ENCODE measurements around the gene SLC37A2. TPM values are rescaled to one million over a fixed set of nuclear protein-coding genes. Genes with fewer than 3 reads are reported as not detected.

Gene SLC37A2
- total and polyA plus RNA-seq, 8 donors = 2.2 to 42.5 (median 3.2) TPM

DNA sequence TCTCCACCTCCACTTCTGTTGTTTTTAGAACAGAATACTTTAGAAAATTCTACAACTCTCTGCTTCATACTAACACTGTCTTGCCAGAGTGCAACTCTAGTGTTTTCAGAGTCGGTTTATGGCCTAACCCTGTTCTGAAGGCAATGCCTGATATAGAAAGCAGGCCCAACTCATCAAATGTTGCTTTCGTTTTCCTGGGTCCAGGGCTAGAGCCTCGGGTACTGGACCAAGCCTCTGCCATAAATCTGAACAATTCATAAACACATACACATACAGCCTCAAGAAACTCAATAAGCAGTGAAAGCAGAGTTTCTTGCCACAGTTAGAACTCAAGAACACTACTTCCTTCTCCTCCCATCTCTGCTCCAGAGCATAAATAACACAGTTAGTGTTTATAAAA is 38.5 kb downstream of the SLC37A2 start:
- peaks cover 0 to 47% of the 10 kb centered on the region in 2 donors for H3K36me3 ChIP-seq
- no peak for ATAC-seq
- intact Hi-C loops (cut with DNase I) = no loop called here
- DNase-seq = no peak
- H3K4me3 ChIP-seq = no peak overlapping the region
- H3K27ac ChIP-seq = no peak overlapping the region
- TF ChIP-seq, protein P1, sequence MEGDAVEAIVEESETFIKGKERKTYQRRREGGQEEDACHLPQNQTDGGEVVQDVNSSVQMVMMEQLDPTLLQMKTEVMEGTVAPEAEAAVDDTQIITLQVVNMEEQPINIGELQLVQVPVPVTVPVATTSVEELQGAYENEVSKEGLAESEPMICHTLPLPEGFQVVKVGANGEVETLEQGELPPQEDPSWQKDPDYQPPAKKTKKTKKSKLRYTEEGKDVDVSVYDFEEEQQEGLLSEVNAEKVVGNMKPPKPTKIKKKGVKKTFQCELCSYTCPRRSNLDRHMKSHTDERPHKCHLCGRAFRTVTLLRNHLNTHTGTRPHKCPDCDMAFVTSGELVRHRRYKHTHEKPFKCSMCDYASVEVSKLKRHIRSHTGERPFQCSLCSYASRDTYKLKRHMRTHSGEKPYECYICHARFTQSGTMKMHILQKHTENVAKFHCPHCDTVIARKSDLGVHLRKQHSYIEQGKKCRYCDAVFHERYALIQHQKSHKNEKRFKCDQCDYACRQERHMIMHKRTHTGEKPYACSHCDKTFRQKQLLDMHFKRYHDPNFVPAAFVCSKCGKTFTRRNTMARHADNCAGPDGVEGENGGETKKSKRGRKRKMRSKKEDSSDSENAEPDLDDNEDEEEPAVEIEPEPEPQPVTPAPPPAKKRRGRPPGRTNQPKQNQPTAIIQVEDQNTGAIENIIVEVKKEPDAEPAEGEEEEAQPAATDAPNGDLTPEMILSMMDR (IDR thresholded peaks at IDR 0.05) = no peak
- H3K4me1 ChIP-seq = peaks cover 0 to 10% of the 10 kb centered on the region in 2 donors
- no peaks in the 10 kb centered on the region for H3K27me3 ChIP-seq
- H3K9me3 ChIP-seq = no peaks in the 10 kb centered on the region

GRCh38 chr11:125102025-125102424 is 38.9 kb downstream of the SLC37A2 start:
- intact Hi-C loops (cut with DNase I) = no loop called here
- ATAC-seq (no peak), DNase-seq (no peak)
- TF ChIP-seq, protein P1 (IDR thresholded peaks at IDR 0.05) = no peak
- no peaks in the 10 kb centered on the region for H3K27me3 ChIP-seq
- H3K36me3 ChIP-seq = peaks cover 0 to 43% of the 10 kb centered on the region in 2 donors
- peaks cover 0 to 10% of the 10 kb centered on the region in 2 donors for H3K4me1 ChIP-seq
- no peak overlapping the region for H3K4me3 ChIP-seq
- H3K27ac ChIP-seq = no peak overlapping the region
- H3K9me3 ChIP-seq = no peaks in the 10 kb centered on the region

GRCh38 chr11:125102510-125102909 is 39.4 kb downstream of the SLC37A2 start:
- H3K4me3 ChIP-seq = no peak overlapping the region
- H3K9me3 ChIP-seq = no peaks in the 10 kb centered on the region
- peak; percentile 41 for ATAC-seq
- H3K36me3 ChIP-seq = peaks cover 0 to 39% of the 10 kb centered on the region in 2 donors
- no peaks in the 10 kb centered on the region for H3K27me3 ChIP-seq
- intact Hi-C loops (cut with DNase I) = no loop called here
- no peak overlapping the region for H3K27ac ChIP-seq
- no peak for DNase-seq
- TF ChIP-seq, protein P1 (IDR thresholded peaks at IDR 0.05) = no peak
- H3K4me1 ChIP-seq = peaks cover 0 to 10% of the 10 kb centered on the region in 2 donors

DNA sequence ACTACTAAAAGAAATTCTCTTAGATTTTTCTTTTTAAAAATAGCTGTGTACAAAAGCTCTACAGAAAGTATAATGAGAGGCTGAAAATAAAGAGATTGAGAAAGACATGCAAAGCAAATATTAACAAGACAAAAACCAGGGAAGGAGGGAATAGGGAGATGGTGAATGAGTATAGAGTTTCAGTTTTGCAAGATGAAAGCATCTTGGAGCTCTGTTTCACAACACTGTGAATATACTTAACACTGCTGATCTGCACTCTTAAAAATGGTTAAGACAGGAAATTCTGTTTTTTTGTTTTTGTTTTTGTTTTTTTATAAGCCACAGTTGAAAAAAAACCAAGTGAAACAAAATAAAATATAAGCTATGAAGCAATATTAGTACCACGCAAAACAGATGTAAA is 42.8 kb downstream of the SLC37A2 start:
- no peak for ATAC-seq
- Histone ChIP-seq H3K4me1 (peaks cover 0 to 22% of the 10 kb centered on the region in 2 donors), H3K27me3 (no peaks in the 10 kb centered on the region), H3K4me3 (no peak overlapping the region), H3K27ac (no peak overlapping the region), H3K36me3 (peaks cover 0 to 8% of the 10 kb centered on the region in 2 donors), H3K9me3 (no peaks in the 10 kb centered on the region)
- intact Hi-C loops (cut with DNase I) = no loop called here
- TF ChIP-seq, protein P1 (IDR thresholded peaks at IDR 0.05) = no peak
- no peak for DNase-seq

- no peaks in the 10 kb centered on the region for H3K27me3 ChIP-seq
- intact Hi-C loops (cut with DNase I) = no loop called here
- H3K9me3 ChIP-seq = peaks cover 0 to 2% of the 10 kb centered on the region in 2 donors
- H3K4me1 ChIP-seq = peaks cover 0 to 28% of the 10 kb centered on the region in 2 donors
- H3K36me3 ChIP-seq = no peaks in the 10 kb centered on the region
- H3K4me3 ChIP-seq = no peak overlapping the region
- no peak overlapping the region for H3K27ac ChIP-seq
- TF ChIP-seq, protein P1 (IDR thresholded peaks at IDR 0.05) = no peak
- ATAC-seq (no peak), DNase-seq (no peak)
These were observed 45.4 kb downstream of the SLC37A2 start for GRCh38 chr11:125108469-125108868.

All from left lung (tissue), 10 donors.